ENCODE results near the gene SNX20. TPM values are rescaled to one million over a fixed set of nuclear protein-coding genes. Genes with fewer than 3 reads are reported as not detected.

Gene SNX20
- total and polyA plus RNA-seq, 9 donors = 0.38 to 2.7 (median 0.82) TPM

DNA sequence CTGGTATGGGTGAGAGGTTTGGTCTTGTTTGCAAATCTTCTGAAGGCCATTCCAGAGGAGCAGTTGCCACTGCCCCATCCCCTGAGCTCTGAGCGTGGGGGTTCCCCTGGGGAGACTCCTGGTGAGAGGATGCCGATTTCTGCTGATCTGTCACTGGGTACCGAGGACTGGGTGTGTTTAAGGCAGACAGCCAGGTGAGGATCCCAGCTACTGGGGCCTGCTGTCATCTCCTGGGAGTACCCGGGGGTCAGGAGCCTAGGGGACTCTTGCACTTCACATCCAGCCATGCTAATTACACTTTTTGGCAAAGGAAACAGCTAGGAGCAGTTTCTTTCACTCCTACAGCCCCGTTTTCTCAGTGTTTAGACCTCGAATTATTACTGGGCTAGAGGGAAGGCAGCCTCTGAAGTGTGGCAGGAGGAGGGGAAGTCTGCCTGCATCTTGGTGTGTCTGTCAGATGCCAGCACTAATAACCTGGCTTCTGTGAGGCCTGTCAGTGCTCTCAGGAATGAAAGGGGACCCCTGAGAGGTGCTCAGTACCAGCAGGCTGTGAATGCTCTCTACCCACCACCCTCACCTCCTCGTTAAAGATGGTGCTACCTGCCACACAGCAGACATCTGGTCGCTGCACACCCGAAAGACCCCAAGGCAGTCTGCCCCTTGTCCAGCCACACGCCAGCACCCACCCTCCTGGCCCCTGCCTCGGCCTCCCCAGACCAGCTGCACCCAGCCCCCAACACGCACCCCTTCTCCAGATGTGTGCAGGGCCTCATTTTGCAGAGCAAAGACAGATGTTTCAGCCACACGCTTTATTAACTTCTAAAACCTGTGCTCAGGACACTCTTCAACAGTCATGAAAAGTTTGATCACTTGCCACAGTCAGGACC is 43.2 kb downstream of the SNX20 start:
- no peak for TF ChIP-seq POLR2A (IDR thresholded peaks at IDR 0.05)
- TF ChIP-seq, protein P1, sequence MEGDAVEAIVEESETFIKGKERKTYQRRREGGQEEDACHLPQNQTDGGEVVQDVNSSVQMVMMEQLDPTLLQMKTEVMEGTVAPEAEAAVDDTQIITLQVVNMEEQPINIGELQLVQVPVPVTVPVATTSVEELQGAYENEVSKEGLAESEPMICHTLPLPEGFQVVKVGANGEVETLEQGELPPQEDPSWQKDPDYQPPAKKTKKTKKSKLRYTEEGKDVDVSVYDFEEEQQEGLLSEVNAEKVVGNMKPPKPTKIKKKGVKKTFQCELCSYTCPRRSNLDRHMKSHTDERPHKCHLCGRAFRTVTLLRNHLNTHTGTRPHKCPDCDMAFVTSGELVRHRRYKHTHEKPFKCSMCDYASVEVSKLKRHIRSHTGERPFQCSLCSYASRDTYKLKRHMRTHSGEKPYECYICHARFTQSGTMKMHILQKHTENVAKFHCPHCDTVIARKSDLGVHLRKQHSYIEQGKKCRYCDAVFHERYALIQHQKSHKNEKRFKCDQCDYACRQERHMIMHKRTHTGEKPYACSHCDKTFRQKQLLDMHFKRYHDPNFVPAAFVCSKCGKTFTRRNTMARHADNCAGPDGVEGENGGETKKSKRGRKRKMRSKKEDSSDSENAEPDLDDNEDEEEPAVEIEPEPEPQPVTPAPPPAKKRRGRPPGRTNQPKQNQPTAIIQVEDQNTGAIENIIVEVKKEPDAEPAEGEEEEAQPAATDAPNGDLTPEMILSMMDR (IDR thresholded peaks at IDR 0.05) = no peak
- TF ChIP-seq EP300 (IDR thresholded peaks at IDR 0.05) = no peak
- no peaks in the 10 kb centered on the region for H3K9me3 ChIP-seq
- intact Hi-C loops (cut with DNase I) = loop anchor here in 2 of 4 donors (10.0 kb wide), 2 partner anchors 263 to 273 kb away; partner anchors contain the start of gene BRD7 (in 1 of the 2)
- H3K27ac ChIP-seq = no peak overlapping the region
- H3K27me3 ChIP-seq = no peaks in the 10 kb centered on the region
- H3K4me3 ChIP-seq = no peak overlapping the region
- no peaks in the 10 kb centered on the region for H3K4me1 ChIP-seq (ENCODE audit: insufficient read depth)
- WGBS, 3 donors = 80 to 89% (median 86%) methylated on average over 13 of the region's 13 CpGs
- H3K36me3 ChIP-seq = no peaks in the 10 kb centered on the region
- no peak for DNase-seq

DNA sequence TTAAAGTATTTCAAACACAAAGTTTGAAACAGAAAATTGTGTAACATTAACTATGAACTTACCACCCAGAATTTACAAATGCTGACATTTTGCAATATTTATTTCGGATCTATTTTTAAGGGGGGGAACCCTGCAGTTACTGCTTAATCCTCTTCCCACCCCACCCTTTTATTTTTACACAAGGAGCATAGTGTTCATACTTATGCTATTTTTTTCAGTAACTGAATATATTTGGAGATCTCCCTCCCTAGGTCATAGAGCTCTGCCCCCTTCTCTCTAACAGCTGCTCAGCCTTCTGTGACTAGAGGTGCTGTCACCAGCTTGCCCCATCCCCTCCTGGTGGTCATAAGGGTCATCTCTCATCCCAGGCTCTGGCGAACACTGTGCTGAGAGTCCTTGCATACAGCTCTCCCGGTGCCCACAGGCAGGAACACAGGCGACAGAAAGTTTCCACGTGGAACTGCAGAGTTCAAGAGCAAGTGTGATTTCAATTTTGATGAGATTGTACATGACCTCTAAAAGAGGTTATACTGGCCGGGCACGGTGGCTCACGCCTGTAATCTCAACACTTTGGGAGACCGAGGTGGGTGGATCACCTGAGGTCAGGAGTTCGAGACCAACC is 44.2 kb downstream of the SNX20 start:
- 90 to 93% (median 93%) methylated on average over 10 of the region's 10 CpGs for WGBS, 3 donors

DNA sequence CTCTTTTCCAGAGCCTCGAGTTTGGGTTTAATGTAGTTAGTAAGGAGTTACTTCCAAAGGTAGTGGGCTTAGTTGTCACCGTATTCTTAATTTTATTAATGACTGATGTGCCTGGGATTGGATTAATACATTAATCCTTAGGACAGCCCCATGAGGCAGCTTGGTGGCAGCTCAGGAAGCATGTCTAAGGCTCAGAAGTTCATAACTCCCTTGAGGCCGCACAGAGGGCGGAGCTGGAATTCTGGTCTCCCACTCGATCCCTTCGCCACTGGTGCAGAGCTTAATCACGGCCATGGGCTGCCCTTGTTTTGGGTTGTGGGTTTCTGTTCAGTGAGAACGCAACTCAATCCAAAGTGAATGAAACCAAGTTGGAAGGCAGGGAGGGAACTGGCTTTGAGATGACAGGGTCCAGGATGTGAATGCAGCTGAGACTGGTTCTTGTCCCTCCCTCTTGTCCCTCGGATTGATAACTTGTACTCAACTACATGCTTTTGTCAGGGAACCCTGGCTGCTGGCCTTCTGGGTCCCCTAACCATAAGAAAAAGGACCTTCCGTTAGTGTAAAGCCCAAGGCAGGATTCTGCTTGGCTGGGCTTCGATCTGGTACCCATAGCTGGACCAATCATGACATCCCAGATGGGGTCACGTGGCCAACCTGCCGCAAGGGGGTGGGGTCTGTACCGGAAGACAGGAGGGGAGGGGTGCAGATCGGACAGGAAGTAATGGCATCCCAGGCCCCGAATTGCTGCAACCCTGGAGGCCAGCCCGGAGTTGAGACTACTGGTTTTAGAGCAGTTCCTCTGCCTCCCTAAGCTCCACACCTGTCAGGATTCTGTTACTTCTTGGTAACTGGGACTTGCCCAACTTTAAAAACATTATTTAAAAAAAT is 45.4 kb downstream of the SNX20 start:
- Histone ChIP-seq H3K27me3 (no peaks in the 10 kb centered on the region), H3K9me3 (no peaks in the 10 kb centered on the region), H3K4me3 (no peak overlapping the region), H3K27ac (no peak overlapping the region), H3K36me3 (no peaks in the 10 kb centered on the region), H3K4me1 (ENCODE audit: insufficient read depth) (no peaks in the 10 kb centered on the region)
- no peak for DNase-seq
- intact Hi-C loops (cut with DNase I) = loop anchor here in 2 of 4 donors (10.0 kb wide), 2 partner anchors 261 to 271 kb away; partner anchors contain the start of gene BRD7 (in 1 of the 2)
- TF ChIP-seq, protein P1 (IDR thresholded peaks at IDR 0.05) = no peak
- no peak for TF ChIP-seq EP300 (IDR thresholded peaks at IDR 0.05)
- TF ChIP-seq POLR2A (IDR thresholded peaks at IDR 0.05) = no peak
- 73 to 75% (median 74%) methylated on average over 17 of the region's 17 CpGs for WGBS, 3 donors

More for the DNA sequence above, 44.2 kb downstream of the SNX20 start:
- no peak for DNase-seq
- no peaks in the 10 kb centered on the region for H3K9me3 ChIP-seq
- TF ChIP-seq, protein P1 (IDR thresholded peaks at IDR 0.05) = no peak
- TF ChIP-seq POLR2A (IDR thresholded peaks at IDR 0.05) (no peak), EP300 (IDR thresholded peaks at IDR 0.05) (no peak)
- H3K27me3 ChIP-seq = no peaks in the 10 kb centered on the region
- intact Hi-C loops (cut with DNase I) = loop anchor here in 2 of 4 donors (10.0 kb wide), 2 partner anchors 262 to 272 kb away; partner anchors contain the start of gene BRD7 (in 1 of the 2)
- no peak overlapping the region for H3K4me3 ChIP-seq
- H3K36me3 ChIP-seq = no peaks in the 10 kb centered on the region
- H3K27ac ChIP-seq = no peak overlapping the region
- H3K4me1 ChIP-seq (ENCODE audit: insufficient read depth) = no peaks in the 10 kb centered on the region

DNA sequence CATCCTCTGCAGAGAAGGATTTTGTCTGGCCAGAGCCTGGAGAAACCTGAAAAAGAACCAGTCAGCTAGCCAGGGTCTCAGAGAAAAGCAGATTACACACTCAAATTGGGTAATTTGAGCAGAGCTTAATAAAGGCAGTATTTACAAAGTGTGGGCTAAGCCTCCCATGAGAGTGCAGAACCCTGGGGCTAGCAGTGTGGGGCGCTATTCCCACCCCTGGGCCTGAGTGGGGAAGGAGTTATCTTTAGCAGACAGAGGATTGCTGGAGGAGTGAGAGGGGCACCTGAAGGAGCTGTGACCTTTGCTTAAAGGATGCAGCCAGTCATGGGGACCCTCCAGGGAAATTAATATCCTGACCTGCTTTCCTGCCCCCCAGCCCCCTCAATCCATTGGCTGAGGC is 46.2 kb downstream of the SNX20 start:
- Histone ChIP-seq H3K4me1 (ENCODE audit: insufficient read depth) (no peaks in the 10 kb centered on the region), H3K36me3 (no peaks in the 10 kb centered on the region), H3K4me3 (no peak overlapping the region), H3K27me3 (no peaks in the 10 kb centered on the region), H3K9me3 (no peaks in the 10 kb centered on the region), H3K27ac (no peak overlapping the region)
- TF ChIP-seq POLR2A (IDR thresholded peaks at IDR 0.05) = no peak
- no peak for TF ChIP-seq EP300 (IDR thresholded peaks at IDR 0.05)
- TF ChIP-seq, protein P1 (IDR thresholded peaks at IDR 0.05) = no peak
- DNase-seq = no peak
- intact Hi-C loops (cut with DNase I) = loop anchor here in 2 of 4 donors (5.0 to 10.0 kb wide), 3 partner anchors 88 to 270 kb away; partner anchors contain the start of genes BRD7 (in 1 of the 2) and NKD1 (in 1 of the 2)
- WGBS, 3 donors = 75 to 98% (median 83%) methylated on average over 1 of the region's 1 CpG

All from ovary (tissue), 9 donors.